Testis (tissue), 3 donors: ENCODE data around the gene RRP12. TPM values are rescaled to one million over a fixed set of nuclear protein-coding genes. Genes with fewer than 3 reads are reported as not detected.
"Not testable (repeated sequence)": the region's sequence is repeated elsewhere in the genome, so short reads cannot be mapped to it uniquely, and the experiment has no call there.

ENCODE experiments used
- DNase-seq: peaks from one replicate; pipeline ENCODE4 v3.0.0-alpha.2; 2019
- H3K27ac ChIP-seq, 2 donors: fragments of 200-600 bp; sonication (generic); one replicate each; pipeline ENCODE4 v1.5.1; 2019
- H3K27me3 ChIP-seq: fragments of 200-600 bp; sonication (generic); one replicate; pipeline ENCODE4 v1.5.1; 2019
- H3K36me3 ChIP-seq: fragments of 200-600 bp; sonication (generic); one replicate; pipeline ENCODE4 v1.5.1; 2017; ENCODE audit warnings: low read depth; ENCODE audit errors: missing control alignments
- H3K4me1 ChIP-seq: fragments of 200-600 bp; sonication (generic); one replicate; pipeline ENCODE4 v1.5.1; 2019
- H3K4me3 ChIP-seq, 2 donors: fragments of 200-600 bp; sonication (generic); one replicate each; pipeline ENCODE4 v1.5.1; 2017 to 2019
- H3K9me3 ChIP-seq: fragments of 200-600 bp; sonication (generic); one replicate; pipeline ENCODE4 v1.5.1; 2017
- CTCF ChIP-seq, 3 experiments: fragments of 450-650 bp in 2 of 3; fragments of 200-600 bp in 1 of 3; sonication (generic) in 1 of 3; IDR thresholded peaks; one replicate each; pipeline ENCODE4 v1.5.1; 2016 to 2019; ENCODE audit warnings: antibody characterized with exemption in 3 of 3, mild to moderate bottlenecking in 2 of 3, moderate library complexity in 1 of 3
- POLR2A ChIP-seq: fragments of 450-650 bp; IDR thresholded peaks from one replicate; pipeline ENCODE4 v1.6.1; 2017; ENCODE audit warnings: antibody characterized with exemption, mild to moderate bottlenecking, moderate library complexity
- WGBS, 2 donors: methylation state at CpG; one replicate each; pipeline ENCODE4 v1.1.5; 2018; 5-methylcytosine and 5-hydroxymethylcytosine counted together
- intact Hi-C: fragments of 100-400 bp; cut with DNase I; formaldehyde crosslinking; loops from one replicate; pipeline ENCODE4 v1.15.1; 2023; ENCODE audit warnings: low total_unique reads
- polyA plus RNA-seq: library from polyadenylated mRNA; stranded (reverse); fragments of 350-450 nt; fragmentation: Illumina TruSeq; extraction: RNeasy Lipid Tissue Mini Kit (QIAGEN cat#74804); gene quantifications from one replicate; pipeline ENCODE4 v1.2.3, GENCODE V29; 2014; ENCODE audit warnings: low read depth, low replicate concordance; ENCODE audit not compliant: insufficient read depth
- total RNA-seq, 2 donors: library from RNA; depleted of rRNA; stranded (reverse); fragments of >200 nt; gene quantifications; one replicate each; pipeline ENCODE4 v1.2.3, GENCODE V29; 2016

The RRP12 gene
- total and polyA plus RNA-seq, 3 donors from 2014 or later = 38.1 to 54.6 (median 53.5) TPM

GRCh38 chr10:97425964-97426775, 25.0 kb upstream of the RRP12 start, which contains the start of gene PGAM1:
Gene PGAM1, plus strand, starts transcription at chr10:97426191. Its CDS starts 117 bp downstream, at chr10:97426308.
- Histone ChIP-seq H3K4me3 (peak within 1 kb of the TSS; percentile 82 to 95), H3K27ac (peak within 1 kb of the TSS; percentile 81 to 90), H3K4me1 (peaks cover 38% of the 10 kb centered on the region), H3K36me3 (no peaks in the 10 kb centered on the region), H3K27me3 (no peaks in the 10 kb centered on the region), H3K9me3 (no peaks in the 10 kb centered on the region)
- TF ChIP-seq CTCF (IDR thresholded peaks at IDR 0.05) = peak; percentile 41 to 77 (median 58)
- no peak for TF ChIP-seq POLR2A
- WGBS, 2 donors = 0 to 1% methylated on average over 41 to 60 of the region's 90 CpGs
- DNase-seq = peak; percentile 94
- intact Hi-C loops = no loop called here

- H3K4me3 ChIP-seq, H3K27me3 ChIP-seq, DNase-seq, intact Hi-C loops, H3K36me3 ChIP-seq, H3K9me3 ChIP-seq: not testable (repeated sequence)
- Histone ChIP-seq H3K4me1 (peaks cover 58% of the 10 kb centered on the region), H3K27ac (peak overlapping the region; percentile 81 to 86)
- 75 to 83% methylated on average over 6 to 8 of the region's 8 CpGs for WGBS, 2 donors
Measured at GRCh38 chr10:97423757-97424098, 22.6 kb upstream of the RRP12 start.

- intact Hi-C loops = no loop called here
- TF ChIP-seq POLR2A (no peak), CTCF (IDR thresholded peaks at IDR 0.05) (no peak)
- no peaks in the 10 kb centered on the region for H3K27me3 ChIP-seq
- no peaks in the 10 kb centered on the region for H3K9me3 ChIP-seq
- peaks cover 30% of the 10 kb centered on the region for H3K4me1 ChIP-seq
- WGBS, 2 donors = 64 to 77% methylated on average over 5 to 6 of the region's 6 CpGs
- H3K4me3 ChIP-seq = no peak overlapping the region
- DNase-seq = no peak
- H3K36me3 ChIP-seq = no peaks in the 10 kb centered on the region
- H3K27ac ChIP-seq = no peak overlapping the region
Measured at GRCh38 chr10:97416565-97416964, 15.4 kb upstream of the RRP12 start.

GRCh38 chr10:97412891-97413304, 11.8 kb upstream of the RRP12 start:
- no peak for DNase-seq
- Histone ChIP-seq H3K36me3 (no peaks in the 10 kb centered on the region), H3K4me1 (peaks cover 7% of the 10 kb centered on the region), H3K27me3 (no peaks in the 10 kb centered on the region), H3K9me3 (no peaks in the 10 kb centered on the region), H3K4me3 (no peak overlapping the region), H3K27ac (no peak overlapping the region)
- no peak for TF ChIP-seq POLR2A
- no peak for TF ChIP-seq CTCF (IDR thresholded peaks at IDR 0.05)
- WGBS, 2 donors = 88 to 94% methylated on average over 10 of the region's 10 CpGs
- intact Hi-C loops = no loop called here

- Histone ChIP-seq H3K4me1 (peaks cover 12% of the 10 kb centered on the region), H3K9me3 (no peaks in the 10 kb centered on the region), H3K27ac (no peak overlapping the region), H3K36me3 (no peaks in the 10 kb centered on the region), H3K4me3 (no peak overlapping the region), H3K27me3 (no peaks in the 10 kb centered on the region)
- DNase-seq = no peak
- intact Hi-C loops = no loop called here
- TF ChIP-seq CTCF (IDR thresholded peaks at IDR 0.05) (no peak), POLR2A (no peak)
- WGBS, 2 donors = 46 to 57% methylated on average over 4 of the region's 4 CpGs
Measured at GRCh38 chr10:97411406-97411805, 10.3 kb upstream of the RRP12 start.
